Measurements from ENCODE around the gene AGRN.

DNA sequence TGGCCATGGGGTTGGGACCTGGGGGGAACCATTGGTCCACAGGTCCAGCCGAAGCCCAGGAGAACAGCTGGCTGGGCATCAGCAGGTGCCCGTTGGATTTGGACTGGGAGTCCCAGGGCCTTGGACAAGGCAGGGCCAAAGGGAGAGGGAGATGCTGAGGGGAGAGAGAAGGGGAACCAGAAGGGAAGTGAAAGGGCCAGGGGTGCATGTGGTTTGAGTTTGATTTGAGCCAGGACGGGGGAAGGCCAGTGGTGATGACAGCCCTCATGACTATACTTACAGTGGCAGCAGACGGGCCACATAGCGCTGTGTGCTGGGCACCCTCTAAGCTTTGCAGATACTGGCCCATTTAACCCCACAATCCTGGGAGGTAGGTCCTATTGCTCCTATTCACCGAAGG lies 18.8 kb downstream of the AGRN start:
- TF ChIP-seq, protein P1, sequence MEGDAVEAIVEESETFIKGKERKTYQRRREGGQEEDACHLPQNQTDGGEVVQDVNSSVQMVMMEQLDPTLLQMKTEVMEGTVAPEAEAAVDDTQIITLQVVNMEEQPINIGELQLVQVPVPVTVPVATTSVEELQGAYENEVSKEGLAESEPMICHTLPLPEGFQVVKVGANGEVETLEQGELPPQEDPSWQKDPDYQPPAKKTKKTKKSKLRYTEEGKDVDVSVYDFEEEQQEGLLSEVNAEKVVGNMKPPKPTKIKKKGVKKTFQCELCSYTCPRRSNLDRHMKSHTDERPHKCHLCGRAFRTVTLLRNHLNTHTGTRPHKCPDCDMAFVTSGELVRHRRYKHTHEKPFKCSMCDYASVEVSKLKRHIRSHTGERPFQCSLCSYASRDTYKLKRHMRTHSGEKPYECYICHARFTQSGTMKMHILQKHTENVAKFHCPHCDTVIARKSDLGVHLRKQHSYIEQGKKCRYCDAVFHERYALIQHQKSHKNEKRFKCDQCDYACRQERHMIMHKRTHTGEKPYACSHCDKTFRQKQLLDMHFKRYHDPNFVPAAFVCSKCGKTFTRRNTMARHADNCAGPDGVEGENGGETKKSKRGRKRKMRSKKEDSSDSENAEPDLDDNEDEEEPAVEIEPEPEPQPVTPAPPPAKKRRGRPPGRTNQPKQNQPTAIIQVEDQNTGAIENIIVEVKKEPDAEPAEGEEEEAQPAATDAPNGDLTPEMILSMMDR (conservative IDR thresholded peaks at IDR 0.05; ENCODE audit: low read depth, low read length), result no peak
- TF ChIP-seq RFX5 (IDR thresholded peaks at IDR 0.05; ENCODE audit: low read depth, low read length) (no peak), MXI1 (IDR thresholded peaks at IDR 0.05; ENCODE audit: borderline replicate concordance, low read depth, low read length) (no peak), MAFK (IDR thresholded peaks at IDR 0.05; ENCODE audit: low read depth, low read length) (no peak), RAD21 (IDR thresholded peaks at IDR 0.05; ENCODE audit: low read length) (no peak), SMC3 (IDR thresholded peaks at IDR 0.05; ENCODE audit: low read depth, low read length) (no peak)
- TF ChIP-seq, protein P2, sequence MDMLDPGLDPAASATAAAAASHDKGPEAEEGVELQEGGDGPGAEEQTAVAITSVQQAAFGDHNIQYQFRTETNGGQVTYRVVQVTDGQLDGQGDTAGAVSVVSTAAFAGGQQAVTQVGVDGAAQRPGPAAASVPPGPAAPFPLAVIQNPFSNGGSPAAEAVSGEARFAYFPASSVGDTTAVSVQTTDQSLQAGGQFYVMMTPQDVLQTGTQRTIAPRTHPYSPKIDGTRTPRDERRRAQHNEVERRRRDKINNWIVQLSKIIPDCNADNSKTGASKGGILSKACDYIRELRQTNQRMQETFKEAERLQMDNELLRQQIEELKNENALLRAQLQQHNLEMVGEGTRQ (IDR thresholded peaks at IDR 0.05; ENCODE audit: low read depth, low read length), result no peak

Measured in IMR-90 (cell line).